DMS79 (cell line): ENCODE measurements around the gene APBA1.

Source experiments
- DNase-seq: peaks from one replicate; lab custom pipeline; 2025; lab: John Stamatoyannopoulos, UW

The APBA1 gene

DNA sequence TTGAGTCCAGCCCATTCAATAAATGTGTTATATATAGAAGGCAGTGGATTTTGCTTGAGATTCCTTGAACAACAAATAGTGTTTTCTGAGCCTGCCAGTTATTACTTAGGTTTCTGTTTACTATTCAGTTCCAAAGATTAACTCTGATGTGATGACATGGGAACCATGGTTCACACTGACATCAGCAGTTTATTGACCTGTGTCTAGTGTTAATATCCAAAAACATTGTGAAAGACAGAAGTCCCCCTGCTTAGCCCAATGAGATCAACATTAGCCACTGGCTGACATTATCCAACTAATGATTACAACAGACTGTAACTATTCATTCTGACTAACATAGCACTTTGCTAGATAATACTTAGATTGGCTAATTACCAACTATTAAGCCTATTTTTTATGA lies 14.9 kb downstream of the APBA1 start:
- no peak for DNase-seq

GRCh38 chr9:69655065-69655464 lies 17.1 kb downstream of the APBA1 start:
- no peak for DNase-seq

- no peak for DNase-seq
Observed at GRCh38 chr9:69653261-69653660, 18.9 kb downstream of the APBA1 start.

DNA sequence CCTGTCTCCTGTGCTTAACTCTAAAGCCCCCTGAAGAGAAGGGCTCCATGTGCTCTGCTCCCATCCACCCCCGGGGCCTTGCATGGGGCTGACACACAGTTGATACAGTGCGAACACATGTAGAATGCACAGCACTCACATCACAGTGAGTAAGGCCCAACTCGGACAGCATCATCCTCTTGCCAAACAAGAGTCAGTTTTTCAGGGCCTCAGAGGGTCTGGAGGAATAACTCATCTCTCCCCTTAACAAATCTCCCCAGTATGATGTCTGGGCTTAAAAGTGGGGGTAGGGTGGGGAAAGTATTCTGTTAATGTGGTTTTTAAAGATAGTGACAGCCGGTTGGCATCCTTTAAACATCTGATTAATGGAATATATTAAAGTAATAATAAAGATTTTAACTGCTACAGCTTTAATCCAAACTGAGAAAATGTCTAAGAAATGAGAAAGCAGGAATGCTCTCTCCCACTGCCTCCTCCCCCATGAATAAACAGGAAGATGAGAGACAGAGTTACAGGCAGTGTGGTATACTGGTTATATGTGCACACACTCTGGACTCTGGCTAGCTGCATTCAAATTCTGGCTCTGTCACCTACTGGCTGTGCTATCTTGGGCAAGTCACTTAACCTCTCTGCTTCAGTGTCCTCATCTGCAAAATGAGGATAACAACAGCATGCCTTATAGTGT lies 22.5 kb downstream of the APBA1 start:
- DNase-seq, result no peak

GRCh38 chr9:69647804-69648203 lies 24.4 kb downstream of the APBA1 start:
- no peak for DNase-seq

DNA sequence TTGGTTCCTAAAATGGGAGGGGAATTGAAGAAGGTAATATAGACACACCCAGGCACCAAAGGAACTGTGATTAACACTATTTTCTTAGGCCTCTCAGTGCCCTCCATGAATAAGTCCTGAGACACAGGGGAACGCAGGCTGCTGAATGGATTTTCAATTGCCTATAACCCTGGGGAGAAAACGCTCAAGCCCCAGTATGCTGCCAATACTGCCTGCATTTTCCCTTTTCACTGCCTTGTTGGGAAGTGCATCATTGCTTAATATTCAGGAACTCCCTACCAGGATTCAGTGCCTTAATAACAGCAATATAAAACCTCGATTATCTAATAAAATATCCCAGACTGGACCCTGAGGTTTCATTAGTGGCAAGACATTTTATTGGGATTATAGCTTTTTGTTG lies 25.4 kb downstream of the APBA1 start:
- no peak for DNase-seq

DNA sequence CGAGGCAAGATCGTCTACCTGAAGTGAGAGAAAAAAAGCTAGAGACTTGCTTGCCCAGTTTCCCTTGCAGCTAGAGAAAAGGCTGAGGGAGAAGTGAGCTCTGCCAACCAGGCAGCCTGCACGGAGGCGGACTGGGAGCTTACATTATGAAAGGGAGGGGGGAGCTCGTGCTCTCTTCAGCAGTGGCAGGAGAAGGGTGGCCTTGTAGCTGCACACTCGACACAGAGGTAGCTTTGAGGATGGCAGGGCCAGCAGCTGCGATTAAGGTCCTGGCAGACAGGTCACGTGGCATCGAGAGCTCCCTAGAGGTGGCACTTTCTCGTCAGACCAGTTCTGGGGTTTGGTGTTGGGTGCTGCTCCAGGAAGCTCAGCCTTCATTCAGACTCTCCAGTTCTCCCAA lies 26.7 kb downstream of the APBA1 start:
- peak; percentile 27 for DNase-seq

GRCh38 chr9:69643098-69643497 lies 29.1 kb downstream of the APBA1 start:
- DNase-seq, result no peak

DNA sequence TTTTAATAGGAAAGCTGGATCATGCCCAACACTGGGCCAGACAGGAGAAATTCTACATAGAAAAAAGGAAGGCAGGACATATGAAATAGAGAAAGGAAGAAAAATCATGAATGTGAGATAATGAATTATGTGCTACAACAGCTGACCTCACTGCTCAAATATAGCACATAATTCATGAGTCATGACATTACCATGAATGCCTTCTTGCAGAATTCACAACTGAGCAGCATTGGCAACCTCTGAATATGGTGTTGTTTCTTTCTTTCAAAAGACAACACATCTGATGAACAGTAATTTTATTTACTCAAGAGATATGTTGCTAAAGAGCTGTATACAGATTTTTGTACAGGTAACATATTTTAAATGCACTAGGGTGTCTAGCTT lies 34.4 kb downstream of the APBA1 start:
- DNase-seq, result no peak

DNA sequence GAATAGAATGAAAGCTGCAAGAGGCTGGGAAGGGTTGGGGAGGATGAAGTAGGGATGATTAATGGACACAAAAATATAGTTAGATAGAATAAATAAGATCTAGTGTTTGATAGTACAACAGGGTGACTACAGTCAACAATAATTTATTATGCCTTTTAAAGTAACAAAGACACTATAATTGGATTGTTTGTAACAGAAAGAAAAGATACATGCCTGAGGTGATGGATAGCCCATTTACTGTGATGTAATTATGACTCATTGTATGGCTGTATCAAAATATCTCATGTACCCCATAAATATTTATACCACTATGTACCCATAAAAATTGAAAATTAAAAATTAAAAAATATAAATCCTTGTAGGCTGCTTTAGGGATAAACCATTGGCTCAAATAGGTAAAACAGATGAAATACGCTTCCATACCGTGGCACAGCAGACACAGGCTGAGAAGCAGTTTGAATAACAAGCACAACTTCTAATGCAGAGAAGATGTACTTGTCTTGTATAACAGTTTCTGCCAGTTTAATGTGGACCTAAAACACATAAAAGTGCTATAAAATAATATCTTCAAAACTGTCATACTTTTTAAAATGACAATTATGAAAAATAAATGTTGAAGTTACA lies 34.9 kb downstream of the APBA1 start:
- DNase-seq, result no peak

DNA sequence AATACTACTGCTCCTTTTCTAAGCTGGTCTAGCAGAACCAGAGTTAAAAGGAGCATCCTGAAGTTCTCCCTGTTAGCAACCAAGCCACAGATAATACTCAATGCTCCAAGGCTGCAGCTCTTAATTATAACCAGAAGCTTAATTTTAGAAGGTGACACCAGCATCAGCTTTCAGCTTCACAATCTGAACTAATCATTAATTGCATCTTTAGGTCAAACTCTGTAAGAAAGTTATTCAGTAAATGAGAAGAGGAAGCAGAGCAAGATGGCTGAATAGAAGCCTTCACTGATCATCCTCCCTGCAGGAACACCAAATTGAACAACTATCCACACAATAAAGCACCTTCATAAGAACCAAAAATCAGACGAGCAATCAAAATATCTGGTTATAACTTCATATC lies 38.5 kb downstream of the APBA1 start:
- DNase-seq, result no peak

- no peak for DNase-seq
Observed at GRCh38 chr9:69632768-69633167, 39.4 kb downstream of the APBA1 start.

- no peak for DNase-seq
Observed at GRCh38 chr9:69627281-69627680, 44.9 kb downstream of the APBA1 start.

GRCh38 chr9:69623276-69623675 lies 48.9 kb downstream of the APBA1 start:
- DNase-seq, result no peak

DNA sequence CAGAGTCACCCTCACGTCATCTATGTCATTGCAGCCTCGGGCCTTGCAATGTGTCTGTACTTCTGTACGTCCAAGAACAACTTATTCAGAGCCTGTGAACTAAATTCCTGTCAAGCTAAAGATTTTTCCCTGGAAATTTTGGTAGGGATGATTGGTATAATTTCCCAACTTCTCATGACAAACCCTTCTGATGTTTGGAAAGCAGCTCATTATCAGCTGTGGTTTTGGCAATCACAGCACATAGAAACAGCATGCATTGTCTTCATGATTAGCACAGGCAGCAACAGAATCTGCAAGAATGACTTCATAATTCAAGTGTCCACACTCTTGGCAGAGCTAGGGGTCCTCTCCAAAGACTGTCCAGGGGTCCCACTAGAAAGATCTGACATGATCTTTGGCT lies 49.5 kb downstream of the APBA1 start:
- no peak for DNase-seq

- DNase-seq, result no peak
Observed at GRCh38 chr9:69621730-69622460, 50.3 kb downstream of the APBA1 start.

- no peak for DNase-seq
Observed at GRCh38 chr9:69620731-69621130, 51.4 kb downstream of the APBA1 start.

DNA sequence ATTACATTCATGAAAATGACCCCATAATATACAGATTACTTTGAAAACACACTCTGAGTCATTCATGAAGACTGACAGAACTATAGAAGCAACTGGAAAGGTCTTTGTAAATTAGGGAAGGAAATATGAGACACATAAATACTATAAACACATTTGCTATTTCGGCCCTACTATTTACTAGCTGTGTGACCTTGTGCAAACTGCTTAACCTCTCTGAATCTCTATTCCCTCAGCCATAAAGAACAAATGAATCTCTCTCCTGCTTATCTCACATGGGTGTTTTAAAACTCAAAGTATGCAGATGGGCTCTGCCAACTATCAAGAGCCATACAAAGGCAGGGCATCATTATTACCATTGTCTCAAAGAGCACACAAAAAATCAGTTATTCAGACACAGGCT lies 52.9 kb downstream of the APBA1 start:
- no peak for DNase-seq

DNA sequence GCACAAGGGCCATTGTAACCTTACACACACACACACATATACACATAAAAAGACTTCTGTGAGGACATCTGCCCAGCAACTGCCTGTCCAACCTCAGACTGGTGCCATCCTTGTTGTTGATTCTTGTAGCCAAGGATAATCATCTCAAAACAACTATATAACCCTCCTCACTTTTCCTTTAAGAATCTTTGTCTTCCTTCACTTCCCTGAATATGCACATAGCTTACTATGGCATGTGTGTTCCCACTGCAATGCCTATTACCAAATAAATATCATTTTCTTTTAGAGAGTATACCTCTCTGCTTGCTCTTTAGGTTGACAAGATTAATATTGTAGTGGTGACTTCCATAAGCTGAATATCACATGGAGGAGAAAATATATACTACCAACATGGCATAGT lies 55.2 kb downstream of the APBA1 start:
- no peak for DNase-seq

DNA sequence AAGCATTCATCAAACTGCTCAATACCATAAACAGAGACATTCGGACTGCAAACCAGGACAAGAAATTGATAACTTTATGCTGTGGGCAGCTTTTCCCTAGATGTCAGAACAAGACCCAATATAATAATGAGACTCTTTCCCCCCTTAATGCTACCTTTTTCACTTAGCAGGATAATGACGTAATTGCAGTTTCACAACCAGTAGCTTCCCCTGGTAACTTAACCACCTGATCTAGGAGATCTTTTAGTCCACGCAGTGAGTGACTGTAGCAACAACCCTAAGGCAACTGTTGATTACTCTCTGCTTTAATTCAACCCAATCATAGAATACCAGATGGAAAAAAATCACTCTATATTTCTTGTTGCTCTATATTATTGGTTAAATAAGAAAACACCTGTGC lies 56.3 kb downstream of the APBA1 start:
- no peak for DNase-seq

- DNase-seq, result no peak
Observed at GRCh38 chr9:69611221-69611620, 61.0 kb downstream of the APBA1 start.

GRCh38 chr9:69609156-69609555 lies 63.0 kb downstream of the APBA1 start:
- no peak for DNase-seq

- DNase-seq, result no peak
Observed at GRCh38 chr9:69606089-69606488, 66.1 kb downstream of the APBA1 start.

DNA sequence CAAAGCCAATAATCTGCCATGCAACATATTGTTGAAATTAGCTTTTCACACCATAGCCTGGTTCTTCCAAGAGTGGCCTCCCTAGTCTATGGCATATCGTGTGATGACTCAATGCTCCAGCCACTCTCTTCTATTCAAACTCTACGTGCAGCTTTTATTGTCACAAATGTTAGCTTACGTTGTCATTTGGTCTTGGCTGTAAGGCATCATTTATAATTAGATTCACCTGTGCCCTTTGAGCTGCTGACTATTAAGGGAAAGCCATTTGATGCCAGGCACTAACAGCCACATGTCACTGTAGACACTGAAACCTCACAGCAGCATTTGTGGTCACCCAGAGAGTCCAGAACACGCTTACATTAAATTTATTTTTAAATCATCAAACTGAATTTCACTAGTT lies 66.8 kb downstream of the APBA1 start:
- no peak for DNase-seq
